ENCODE data around the gene GRM7.

GRM7 gene

GRCh38 chr3:7745711-7746110, 884.8 kb downstream of the GRM7 start:
- no peak for DNase-seq

- no peak for DNase-seq
Measured at GRCh38 chr3:7749931-7750695, 889.2 kb downstream of the GRM7 start.

GRCh38 chr3:7752005-7752404, 891.1 kb downstream of the GRM7 start:
- DNase-seq: no peak

GRCh38 chr3:7754653-7755441, 893.9 kb downstream of the GRM7 start:
- DNase-seq: no peak

- no peak for DNase-seq
Measured at GRCh38 chr3:7759630-7760029, 898.7 kb downstream of the GRM7 start.

- DNase-seq: no peak
Measured at GRCh38 chr3:7760718-7761117, 899.8 kb downstream of the GRM7 start.

- no peak for DNase-seq
Measured at GRCh38 chr3:7764115-7764514, 903.2 kb downstream of the GRM7 start.

GRCh38 chr3:7766530-7766929, 905.6 kb downstream of the GRM7 start:
- no peak for DNase-seq

- no peak for DNase-seq
Measured at GRCh38 chr3:7779331-7779730, 918.4 kb downstream of the GRM7 start.

GRCh38 chr3:7781395-7781794, 920.5 kb downstream of the GRM7 start:
- no peak for DNase-seq

- no peak for DNase-seq
Measured at GRCh38 chr3:7787871-7788828, 927.2 kb downstream of the GRM7 start.

GRCh38 chr3:7788881-7789280, 928.0 kb downstream of the GRM7 start:
- DNase-seq: no peak

- DNase-seq: no peak
Measured at GRCh38 chr3:7789324-7789723, 928.4 kb downstream of the GRM7 start.

- DNase-seq: no peak
Measured at GRCh38 chr3:7790141-7790540, 929.2 kb downstream of the GRM7 start.

Measured in activated naive CD4-positive, alpha-beta T cell treated with Interleukin-2 at 50 U/mL for 16 hours (primary cell).